Measurements from ENCODE around the gene PCDHGA1.

The PCDHGA1 gene

GRCh38 chr5:141529873-141530272, 199.6 kb downstream of the PCDHGA1 start:
- DNase-seq (ENCODE audit: low read depth) = no peak
- no peak overlapping the region for H3K4me3 ChIP-seq (ENCODE audit: low read length)
- TF ChIP-seq CTCF (conservative IDR thresholded peaks at IDR 0.05; ENCODE audit: low read depth, low read length) = no peak

- no peak for TF ChIP-seq CTCF (conservative IDR thresholded peaks at IDR 0.05; ENCODE audit: low read depth, low read length)
- H3K4me3 ChIP-seq (ENCODE audit: low read length) = no peak overlapping the region
- DNase-seq (ENCODE audit: low read depth) = no peak
Measured at GRCh38 chr5:141532726-141533125, 202.4 kb downstream of the PCDHGA1 start.

GRCh38 chr5:141533897-141534296, 203.6 kb downstream of the PCDHGA1 start:
- no peak overlapping the region for H3K4me3 ChIP-seq (ENCODE audit: low read length)
- DNase-seq (ENCODE audit: low read depth) = no peak
- TF ChIP-seq CTCF (conservative IDR thresholded peaks at IDR 0.05; ENCODE audit: low read depth, low read length) = no peak

- DNase-seq (ENCODE audit: low read depth) = no peak
- no peak overlapping the region for H3K4me3 ChIP-seq (ENCODE audit: low read length)
- no peak for TF ChIP-seq CTCF (conservative IDR thresholded peaks at IDR 0.05; ENCODE audit: low read depth, low read length)
Measured at GRCh38 chr5:141534492-141535213, 204.3 kb downstream of the PCDHGA1 start.

GRCh38 chr5:141543053-141543452, 212.7 kb downstream of the PCDHGA1 start:
- H3K4me3 ChIP-seq (ENCODE audit: low read length) = no peak overlapping the region
- DNase-seq (ENCODE audit: low read depth) = no peak
- TF ChIP-seq CTCF (conservative IDR thresholded peaks at IDR 0.05; ENCODE audit: low read depth, low read length) = no peak

- H3K4me3 ChIP-seq (ENCODE audit: low read length) = no peak overlapping the region
- TF ChIP-seq CTCF (conservative IDR thresholded peaks at IDR 0.05; ENCODE audit: low read depth, low read length) = no peak
- DNase-seq (ENCODE audit: low read depth) = no peak
Measured at GRCh38 chr5:141547488-141547887, 217.2 kb downstream of the PCDHGA1 start.

- no peak for TF ChIP-seq CTCF (conservative IDR thresholded peaks at IDR 0.05; ENCODE audit: low read depth, low read length)
- no peak for DNase-seq (ENCODE audit: low read depth)
- no peak overlapping the region for H3K4me3 ChIP-seq (ENCODE audit: low read length)
Measured at GRCh38 chr5:141547921-141548320, 217.6 kb downstream of the PCDHGA1 start.

Data from retinal pigment epithelial cell (primary cell).